KG1 (cell line): ENCODE measurements around the gene VPS11.

Source experiments
- DNase-seq: peaks from one replicate; lab custom pipeline; 2025; lab: John Stamatoyannopoulos, UW

The VPS11 gene

GRCh38 chr11:119081682-119082260 is 14.2 kb downstream of the VPS11 start:
- DNase-seq, result no peak

DNA sequence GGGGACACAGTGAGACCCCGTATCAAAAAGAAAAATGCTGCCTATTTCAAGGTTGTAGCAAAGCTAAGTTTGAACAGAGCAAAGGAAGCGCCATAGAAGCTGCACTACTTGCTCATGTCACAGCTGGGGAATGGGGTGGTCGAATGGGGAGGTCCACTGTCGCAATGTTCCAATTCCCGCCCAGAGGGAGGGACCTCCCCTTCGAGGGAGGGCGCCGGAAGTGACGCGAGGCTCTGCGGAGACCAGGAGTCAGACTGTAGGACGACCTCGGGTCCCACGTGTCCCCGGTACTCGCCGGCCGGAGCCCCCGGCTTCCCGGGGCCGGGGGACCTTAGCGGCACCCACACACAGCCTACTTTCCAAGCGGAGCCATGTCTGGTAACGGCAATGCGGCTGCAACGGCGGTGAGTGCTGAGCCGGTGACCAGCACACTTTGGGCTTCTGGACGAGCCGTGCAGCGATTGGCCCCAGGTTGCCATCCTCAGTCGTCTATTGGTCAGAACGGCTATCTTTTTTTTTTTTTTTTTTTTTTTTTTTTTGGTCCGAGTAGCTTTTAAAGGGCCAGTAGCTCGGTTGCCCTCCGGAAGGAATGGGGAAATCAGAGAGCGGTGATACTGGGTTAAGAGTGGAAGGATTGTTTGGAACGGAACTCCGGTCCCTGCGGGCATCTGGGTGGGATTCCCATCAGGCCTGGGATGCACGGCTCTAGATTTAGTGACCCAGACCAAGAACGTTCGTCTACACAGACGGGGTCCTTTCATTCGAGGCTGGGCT is 17.2 kb downstream of the VPS11 start, which contains the start of gene HMBS:
Gene HMBS (plus strand): TSS at position 219 of the 774 bp plus-strand sequence. CDS start 153 bp downstream, at position 372.
- peak; percentile 99 for DNase-seq

GRCh38 chr11:119085437-119085847 is 17.8 kb downstream of the VPS11 start:
- no peak for DNase-seq

DNA sequence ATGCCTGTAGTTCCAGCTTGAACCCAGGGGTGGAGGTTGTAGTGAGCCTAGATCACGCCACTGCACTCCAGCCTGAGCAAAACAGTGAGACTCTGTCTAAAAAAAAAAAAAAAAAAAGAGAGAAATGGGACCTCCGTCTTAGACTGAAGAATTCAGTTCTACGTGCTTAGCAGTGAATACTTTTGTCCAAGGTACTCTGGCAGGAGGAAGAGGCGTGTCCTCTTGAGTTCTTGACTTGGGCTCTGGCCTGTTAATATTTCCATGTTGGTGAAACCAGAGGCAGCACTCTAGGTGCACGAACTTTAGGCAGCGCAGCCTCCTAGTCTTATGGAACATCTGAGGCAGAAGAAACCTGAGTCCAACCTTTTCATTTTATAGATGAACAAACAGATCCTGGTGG is 19.5 kb downstream of the VPS11 start:
- no peak for DNase-seq

- no peak for DNase-seq
Observed at GRCh38 chr11:119087747-119088241, 20.2 kb downstream of the VPS11 start.

GRCh38 chr11:119088406-119088805 is 20.8 kb downstream of the VPS11 start:
- DNase-seq, result no peak

DNA sequence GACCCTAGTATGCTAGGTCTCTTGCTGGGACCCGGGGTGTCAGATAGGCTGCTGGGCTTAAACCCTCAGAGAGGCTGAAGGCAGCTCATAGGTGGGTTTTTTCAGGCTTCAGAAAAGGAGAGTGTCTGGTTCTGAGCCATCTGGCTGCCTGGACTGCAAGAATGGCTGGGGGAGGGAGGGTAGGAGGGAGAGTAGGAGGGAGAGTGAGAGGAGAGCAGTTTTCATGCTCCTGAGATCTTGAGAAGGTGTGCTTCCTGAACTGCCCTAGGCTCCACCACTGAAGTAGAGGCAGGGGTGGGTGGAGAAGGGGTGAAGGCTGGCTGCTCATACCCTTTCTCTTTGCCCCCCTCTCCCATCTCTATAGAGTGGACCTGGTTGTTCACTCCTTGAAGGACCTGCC is 21.7 kb downstream of the VPS11 start:
- no peak for DNase-seq

DNA sequence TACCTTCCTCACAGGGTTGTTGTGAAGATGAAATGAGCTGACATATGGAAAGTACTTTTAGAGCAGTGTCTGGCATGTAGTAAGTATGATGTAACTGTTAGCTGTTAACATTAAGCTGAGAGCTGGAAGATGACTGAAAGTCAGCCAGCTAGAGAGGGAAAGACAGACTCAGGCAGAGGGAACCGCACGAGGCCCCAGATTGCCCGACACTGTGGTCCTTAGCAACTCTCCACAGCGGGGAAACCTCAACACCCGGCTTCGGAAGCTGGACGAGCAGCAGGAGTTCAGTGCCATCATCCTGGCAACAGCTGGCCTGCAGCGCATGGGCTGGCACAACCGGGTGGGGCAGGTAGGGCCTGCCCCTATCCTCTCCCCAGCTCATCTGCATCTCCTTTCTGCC is 23.6 kb downstream of the VPS11 start:
- DNase-seq, result no peak

DNA sequence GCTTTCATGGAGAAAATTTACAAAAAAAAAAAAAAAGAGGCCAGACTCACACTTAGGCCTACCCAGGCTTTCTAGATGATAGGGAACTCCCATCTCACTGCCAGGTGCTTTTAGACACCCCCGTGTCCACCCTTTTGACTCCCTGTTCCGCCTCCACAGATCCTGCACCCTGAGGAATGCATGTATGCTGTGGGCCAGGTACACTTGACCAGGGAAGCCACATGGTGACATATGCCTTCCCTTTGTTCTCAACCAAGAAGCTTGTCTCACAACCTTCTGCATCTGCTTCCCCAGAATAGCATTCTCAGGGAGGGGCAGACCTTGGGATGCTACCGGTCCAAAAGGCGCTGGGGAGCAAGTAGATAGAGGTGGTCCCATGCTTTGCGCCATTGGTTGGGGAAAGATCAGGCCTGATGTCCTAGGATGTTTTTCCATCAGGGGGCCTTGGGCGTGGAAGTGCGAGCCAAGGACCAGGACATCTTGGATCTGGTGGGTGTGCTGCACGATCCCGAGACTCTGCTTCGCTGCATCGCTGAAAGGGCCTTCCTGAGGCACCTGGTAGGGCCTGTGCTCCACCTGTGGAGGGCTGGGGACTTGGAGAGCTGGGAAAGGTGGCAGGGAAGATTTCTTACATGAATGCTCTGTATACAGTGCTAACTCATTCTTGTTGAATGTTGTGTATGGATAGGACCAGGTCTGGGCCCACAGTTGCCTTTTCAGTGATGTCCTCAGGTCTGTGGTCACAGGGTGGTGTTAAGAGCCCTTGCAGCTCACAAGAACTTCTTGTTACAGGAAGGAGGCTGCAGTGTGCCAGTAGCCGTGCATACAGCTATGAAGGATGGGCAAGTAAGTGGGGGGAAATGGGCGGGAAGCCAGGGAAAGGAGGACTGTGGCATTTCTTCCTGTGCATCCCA is 24.6 kb downstream of the VPS11 start:
- no peak for DNase-seq

DNA sequence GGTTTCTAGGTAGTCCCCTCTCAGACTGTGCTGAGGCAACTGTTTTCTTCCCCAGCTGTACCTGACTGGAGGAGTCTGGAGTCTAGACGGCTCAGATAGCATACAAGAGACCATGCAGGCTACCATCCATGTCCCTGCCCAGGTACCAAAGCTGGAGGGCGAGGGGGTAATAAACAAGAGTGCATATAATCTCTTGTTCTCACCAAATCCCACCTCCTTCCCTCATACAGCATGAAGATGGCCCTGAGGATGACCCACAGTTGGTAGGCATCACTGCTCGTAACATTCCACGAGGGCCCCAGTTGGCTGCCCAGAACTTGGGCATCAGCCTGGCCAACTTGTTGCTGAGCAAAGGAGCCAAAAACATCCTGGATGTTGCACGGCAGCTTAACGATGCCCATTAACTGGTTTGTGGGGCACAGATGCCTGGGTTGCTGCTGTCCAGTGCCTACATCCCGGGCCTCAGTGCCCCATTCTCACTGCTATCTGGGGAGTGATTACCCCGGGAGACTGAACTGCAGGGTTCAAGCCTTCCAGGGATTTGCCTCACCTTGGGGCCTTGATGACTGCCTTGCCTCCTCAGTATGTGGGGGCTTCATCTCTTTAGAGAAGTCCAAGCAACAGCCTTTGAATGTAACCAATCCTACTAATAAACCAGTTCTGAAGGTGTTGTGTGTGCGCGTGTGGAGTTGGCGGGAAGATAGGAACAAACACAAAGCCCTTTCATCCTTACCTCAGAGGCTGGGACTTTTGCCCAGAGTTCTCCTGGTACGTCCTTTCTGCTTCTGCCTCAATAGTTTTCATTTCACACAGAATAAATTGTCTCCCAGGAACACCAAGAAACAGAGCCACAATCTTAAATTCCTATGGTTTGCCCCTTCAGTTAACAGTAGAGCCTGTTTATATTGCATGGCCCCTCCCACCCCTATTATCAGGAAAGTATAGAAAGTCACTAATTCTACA is 25.5 kb downstream of the VPS11 start:
- no peak for DNase-seq

- no peak for DNase-seq
Observed at GRCh38 chr11:119093942-119094815, 26.6 kb downstream of the VPS11 start.

GRCh38 chr11:119094816-119095065 is 27.1 kb downstream of the VPS11 start:
- DNase-seq, result peak; percentile 58

GRCh38 chr11:119095066-119095880 is 27.7 kb downstream of the VPS11 start:
- DNase-seq, result peak; percentile 99

- DNase-seq, result no peak
Observed at GRCh38 chr11:119099711-119100110, 32.1 kb downstream of the VPS11 start.

DNA sequence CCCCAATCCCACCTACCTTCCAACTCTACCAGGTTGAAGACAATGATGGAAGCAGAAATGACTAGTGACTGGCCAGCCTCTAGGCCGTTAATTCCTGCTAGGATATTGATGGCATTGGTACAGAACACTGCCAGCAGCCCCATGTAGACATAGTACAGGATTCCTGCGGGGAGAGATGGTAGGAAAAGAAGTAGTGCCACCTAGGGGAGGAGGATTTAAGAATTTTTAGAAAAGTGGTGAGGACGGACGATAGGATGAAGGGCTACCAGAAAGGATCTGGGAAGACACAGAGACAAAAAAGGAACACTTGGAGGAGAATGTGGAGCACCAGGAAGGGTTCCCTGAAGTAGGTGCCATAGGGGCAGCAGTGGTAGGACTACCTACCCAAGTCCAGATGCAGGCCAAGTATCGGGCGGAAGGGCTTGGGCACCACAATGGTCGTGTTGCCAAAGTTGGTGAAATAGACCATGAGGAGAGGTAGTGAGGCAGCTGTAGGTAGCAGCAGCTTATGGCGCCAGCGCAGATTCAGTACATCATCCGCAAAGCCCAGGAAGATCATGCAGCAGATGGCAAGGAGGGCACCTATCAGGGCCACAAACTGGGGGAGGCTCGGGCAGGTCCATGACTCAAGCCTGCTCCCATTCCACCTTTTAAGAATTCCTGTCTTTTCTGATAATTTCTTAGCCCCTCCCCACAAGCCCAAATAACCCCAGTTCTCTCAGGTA is 32.8 kb downstream of the VPS11 start:
- DNase-seq, result peak; percentile 20

DNA sequence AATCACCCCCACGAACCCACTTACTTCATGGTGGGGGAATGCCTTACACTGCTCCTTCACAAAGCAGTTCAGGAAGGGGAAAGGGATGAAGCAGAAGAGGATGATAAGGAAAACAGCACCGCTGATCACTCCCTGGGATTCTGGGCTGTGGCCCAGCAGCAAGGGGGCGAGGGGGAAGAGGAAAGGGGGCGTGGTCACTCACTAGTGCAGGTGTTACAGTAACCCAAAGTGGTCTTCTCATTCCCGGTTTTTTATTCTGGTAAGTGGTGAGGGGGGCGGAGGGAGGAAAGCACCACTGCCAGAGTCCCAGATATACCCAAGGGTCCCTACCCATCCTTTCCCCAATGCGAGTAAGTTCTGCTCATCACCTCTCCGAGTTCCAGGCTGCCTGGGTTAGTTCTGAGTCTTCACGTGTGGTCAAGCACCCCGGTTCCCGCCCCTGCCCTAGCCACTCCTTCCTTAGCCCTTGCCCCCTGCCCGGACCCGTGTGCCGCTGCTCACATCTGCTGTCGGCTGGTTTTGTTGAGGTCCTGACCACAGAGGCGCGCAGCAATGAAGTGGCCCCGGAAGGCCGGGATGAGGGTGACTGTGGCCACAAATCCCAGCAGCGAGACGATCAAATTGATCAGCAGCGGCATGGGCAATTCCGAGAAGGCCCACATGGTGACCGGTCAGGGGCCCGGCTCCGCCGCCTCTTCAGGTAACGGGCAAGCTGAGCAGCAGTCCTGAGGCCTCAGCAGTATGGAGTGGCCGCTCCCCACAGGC is 33.6 kb downstream of the VPS11 start:
- DNase-seq, result no peak

- DNase-seq, result peak; percentile 99
Observed at GRCh38 chr11:119101759-119102423, 34.3 kb downstream of the VPS11 start, which contains the start of gene DPAGT1. TSS of gene DPAGT1 (minus strand) at chr11:119101853. CDS start at chr11:119101655, 198 bp downstream.
